ENCODE measurements around the gene RMI2.

RMI2 gene

GRCh38 chr16:11329891-11330290 lies 15.4 kb upstream of the RMI2 start:
- DNase-seq: no peak

GRCh38 chr16:11330526-11331237 lies 14.6 kb upstream of the RMI2 start:
- no peak for DNase-seq

GRCh38 chr16:11331967-11332366 lies 13.3 kb upstream of the RMI2 start:
- DNase-seq: no peak

- DNase-seq: no peak
These were observed 12.2 kb upstream of the RMI2 start for GRCh38 chr16:11333010-11333409.

GRCh38 chr16:11333702-11334101 lies 11.6 kb upstream of the RMI2 start:
- DNase-seq: no peak

- no peak for DNase-seq
These were observed 10.3 kb upstream of the RMI2 start for GRCh38 chr16:11334831-11335404.

GRCh38 chr16:11339075-11339474 lies 6.2 kb upstream of the RMI2 start:
- no peak for DNase-seq

- no peak for DNase-seq
These were observed 4.5 kb upstream of the RMI2 start for GRCh38 chr16:11340710-11341109.

- DNase-seq: no peak
These were observed 3.9 kb upstream of the RMI2 start for GRCh38 chr16:11341371-11341770.

GRCh38 chr16:11342021-11342855 lies 3.0 kb upstream of the RMI2 start:
- DNase-seq: no peak

- DNase-seq: no peak
These were observed 1.6 kb downstream of the RMI2 start for GRCh38 chr16:11346700-11347319.

GRCh38 chr16:11347831-11348230 lies 2.6 kb downstream of the RMI2 start:
- no peak for DNase-seq

GRCh38 chr16:11348737-11349598 lies 3.7 kb downstream of the RMI2 start:
- DNase-seq: no peak

GRCh38 chr16:11349599-11350276 lies 4.5 kb downstream of the RMI2 start:
- DNase-seq: no peak

- no peak for DNase-seq
These were observed 5.3 kb downstream of the RMI2 start for GRCh38 chr16:11350519-11350918.

GRCh38 chr16:11350921-11351335 lies 5.7 kb downstream of the RMI2 start:
- no peak for DNase-seq

- no peak for DNase-seq
These were observed 7.9 kb downstream of the RMI2 start for GRCh38 chr16:11353158-11353557.

GRCh38 chr16:11354407-11354732 lies 9.1 kb downstream of the RMI2 start:
- DNase-seq: no peak

- no peak for DNase-seq
These were observed 9.7 kb downstream of the RMI2 start for GRCh38 chr16:11354733-11355574.

- DNase-seq: no peak
These were observed 10.6 kb downstream of the RMI2 start for GRCh38 chr16:11355862-11356261.
